ENCODE data around the gene SMAP1. TPM values are rescaled to one million over a fixed set of nuclear protein-coding genes. Genes with fewer than 3 reads are reported as not detected.

SMAP1 gene
- total RNA-seq, 1 experiment from 2014 or later: 3.5 TPM

- DNase-seq (ENCODE audit: low read depth, low spot score): peak; percentile 26
- CTCF ChIA-PET: interaction anchor here (1.0 to 1.9 kb wide), 7 partner anchors 11 to 305 kb away, joined by 3 to 19 read pairs (median 4); no protein-coding TSS in a partner anchor
- Histone ChIP-seq H3K9me2 (ENCODE audit: insufficient read depth) (no peaks in the 10 kb centered on the region), H3K4me3 (replicated peaks in 1 of 2; ENCODE audit: low read depth in 1 of 2, low read length in 2 of 2) (no peak overlapping the region), H3K4me2 (ENCODE audit: low read length) (no peak overlapping the region), H3K27me3 (ENCODE audit: insufficient read depth, low read length) (no peaks in the 10 kb centered on the region), H2AFZ (ENCODE audit: low read depth, low read length, poor library complexity, severe bottlenecking) (no peak overlapping the region), H3K79me2 (ENCODE audit: insufficient read depth, low read length) (peaks cover 32% of the 10 kb centered on the region), H3K27ac (ENCODE audit: low read depth, low read length) (no peak overlapping the region), H3K4me1 (ENCODE audit: control insufficient read depth in 1 of 2, insufficient read depth in 2 of 2, low read length in 2 of 2) (no peaks in the 10 kb centered on the region), H3K9me3 (ENCODE audit: control insufficient read depth in 1 of 2, insufficient read depth in 1 of 2, low read depth in 1 of 2, low read length in 2 of 2) (no peaks in the 10 kb centered on the region), H3K9ac (ENCODE audit: low read length) (no peak overlapping the region), H3K36me3 (ENCODE audit: control insufficient read depth in 1 of 2, insufficient read depth in 2 of 2, low read length in 2 of 2) (no peaks in the 10 kb centered on the region), H4K20me1 (ENCODE audit: insufficient read depth) (no peaks in the 10 kb centered on the region)
- BruUV-seq (replicated peaks): no TSS peak
- POLR2A ChIA-PET: no interaction called here
- intact Hi-C loops (cut with micrococcal nuclease): loop anchor here (1.0 kb wide), 3 partner anchors 178 to 306 kb away; no protein-coding TSS in a partner anchor
- ATAC-seq: no peak
- TF ChIP-seq CTCF (IDR thresholded peaks at IDR 0.05 in 2 of 3, conservative IDR thresholded peaks at IDR 0.05 in 1 of 3; ENCODE audit: borderline replicate concordance in 1 of 3, insufficient read depth in 1 of 3, low read depth in 2 of 3, low read length in 2 of 3): peak; percentile 27 to 78 (median 71); a peak in 5 of 6 replicates
- TF ChIP-seq EZH2 (IDR thresholded peaks at IDR 0.05): no peak
- peak; percentile 65 for TF ChIP-seq RAD21 (IDR thresholded peaks at IDR 0.05; ENCODE audit: low read depth)
- no peak for TF ChIP-seq ELF1 (IDR thresholded peaks at IDR 0.05; ENCODE audit: borderline replicate concordance, low read depth)
- RAD21 ChIA-PET (ENCODE audit: low non-redundant PET in 1 of 2, low total read pairs in 2 of 2, uncharacterized antibody in 2 of 2, unreplicated experiment in 2 of 2): interaction anchor here in 1 of 2 experiments (0.7 to 1.5 kb wide), 2 partner anchors 178 to 249 kb away, joined by 3 to 4 read pairs; no protein-coding TSS in a partner anchor
Measured at GRCh38 chr6:70706491-70707123, 38.9 kb downstream of the SMAP1 start.

DNA sequence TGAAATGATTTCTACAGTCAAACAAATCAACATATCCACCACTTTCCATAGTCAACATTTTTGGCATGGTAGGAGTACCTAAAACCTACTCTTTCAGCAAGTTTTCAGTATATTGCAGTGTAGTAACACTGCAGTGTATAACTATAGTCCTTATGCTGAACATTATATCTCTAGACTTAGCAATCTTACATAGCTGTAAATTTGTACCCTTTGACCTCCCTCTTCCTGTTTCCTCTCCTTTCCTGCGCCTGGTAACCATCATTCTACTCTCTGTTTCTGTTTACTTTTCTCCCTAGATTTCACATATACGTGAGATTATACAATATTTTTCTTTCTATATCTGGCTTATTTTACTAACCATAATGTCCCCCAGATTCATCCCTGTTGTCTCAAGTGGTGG lies 40.2 kb downstream of the SMAP1 start:
- Histone ChIP-seq H3K4me1 (ENCODE audit: control insufficient read depth in 1 of 2, insufficient read depth in 2 of 2, low read length in 2 of 2) (no peaks in the 10 kb centered on the region), H2AFZ (ENCODE audit: low read depth, low read length, poor library complexity, severe bottlenecking) (no peak overlapping the region), H3K9me3 (ENCODE audit: control insufficient read depth in 1 of 2, insufficient read depth in 1 of 2, low read depth in 1 of 2, low read length in 2 of 2) (no peaks in the 10 kb centered on the region), H3K36me3 (ENCODE audit: control insufficient read depth in 1 of 2, insufficient read depth in 2 of 2, low read length in 2 of 2) (no peaks in the 10 kb centered on the region), H3K9ac (ENCODE audit: low read length) (no peak overlapping the region), H3K4me3 (replicated peaks in 1 of 2; ENCODE audit: low read depth in 1 of 2, low read length in 2 of 2) (no peak overlapping the region), H3K27ac (ENCODE audit: low read depth, low read length) (no peak overlapping the region), H3K27me3 (ENCODE audit: insufficient read depth, low read length) (no peaks in the 10 kb centered on the region), H3K9me2 (ENCODE audit: insufficient read depth) (no peaks in the 10 kb centered on the region), H4K20me1 (ENCODE audit: insufficient read depth) (no peaks in the 10 kb centered on the region), H3K4me2 (ENCODE audit: low read length) (no peak overlapping the region), H3K79me2 (ENCODE audit: insufficient read depth, low read length) (peaks cover 23% of the 10 kb centered on the region)
- ChIA-PET CTCF (interaction anchor here (1.5 to 1.9 kb wide), 3 partner anchors 21 to 248 kb away, joined by 4 to 19 read pairs (median 10); no protein-coding TSS in a partner anchor), POLR2A (no interaction called here), RAD21 (ENCODE audit: low non-redundant PET in 1 of 2, low total read pairs in 2 of 2, uncharacterized antibody in 2 of 2, unreplicated experiment in 2 of 2) (interaction anchor here in 1 of 2 experiments (1.5 kb wide), 1 partner anchor 177 kb away, joined by 3 read pairs; no protein-coding TSS in a partner anchor)
- DNase-seq (ENCODE audit: low read depth, low spot score) (no peak), ATAC-seq (no peak)
- intact Hi-C loops (cut with micrococcal nuclease): no loop called here
- BruUV-seq (replicated peaks): no TSS peak
- no peak for TF ChIP-seq POLR2A (IDR thresholded peaks at IDR 0.05; ENCODE audit: borderline replicate concordance, extremely low read depth, insufficient read depth, insufficient read length)
- TF ChIP-seq EZH2phosphoT487 (IDR thresholded peaks at IDR 0.05; ENCODE audit: borderline replicate concordance): no peak
- no peak for TF ChIP-seq ELF1 (IDR thresholded peaks at IDR 0.05; ENCODE audit: borderline replicate concordance, low read depth)
- no peak for TF ChIP-seq POLR2AphosphoS5 (IDR thresholded peaks at IDR 0.05; ENCODE audit: low read depth, low read length)
- TF ChIP-seq, protein P1, sequence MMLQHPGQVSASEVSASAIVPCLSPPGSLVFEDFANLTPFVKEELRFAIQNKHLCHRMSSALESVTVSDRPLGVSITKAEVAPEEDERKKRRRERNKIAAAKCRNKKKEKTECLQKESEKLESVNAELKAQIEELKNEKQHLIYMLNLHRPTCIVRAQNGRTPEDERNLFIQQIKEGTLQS (IDR thresholded peaks at IDR 0.05): no peak
- no peak for TF ChIP-seq REST (IDR thresholded peaks at IDR 0.05; ENCODE audit: low read depth)
- TF ChIP-seq FOSL1 (IDR thresholded peaks at IDR 0.05; ENCODE audit: low read depth): no peak
- TF ChIP-seq CEBPB (IDR thresholded peaks at IDR 0.05; ENCODE audit: low read depth): no peak
